Astrocyte of the hippocampus (primary cell): ENCODE data around the gene PLCB3.
"Not testable (repeated sequence)": the region's sequence is repeated elsewhere in the genome, so short reads cannot be mapped to it uniquely, and the experiment has no call there.

Experiments
- DNase-seq: peaks from one replicate; pipeline ENCODE4 v3.0.0; 2011; ENCODE audit warnings: low read depth, low spot score

PLCB3 gene

DNA sequence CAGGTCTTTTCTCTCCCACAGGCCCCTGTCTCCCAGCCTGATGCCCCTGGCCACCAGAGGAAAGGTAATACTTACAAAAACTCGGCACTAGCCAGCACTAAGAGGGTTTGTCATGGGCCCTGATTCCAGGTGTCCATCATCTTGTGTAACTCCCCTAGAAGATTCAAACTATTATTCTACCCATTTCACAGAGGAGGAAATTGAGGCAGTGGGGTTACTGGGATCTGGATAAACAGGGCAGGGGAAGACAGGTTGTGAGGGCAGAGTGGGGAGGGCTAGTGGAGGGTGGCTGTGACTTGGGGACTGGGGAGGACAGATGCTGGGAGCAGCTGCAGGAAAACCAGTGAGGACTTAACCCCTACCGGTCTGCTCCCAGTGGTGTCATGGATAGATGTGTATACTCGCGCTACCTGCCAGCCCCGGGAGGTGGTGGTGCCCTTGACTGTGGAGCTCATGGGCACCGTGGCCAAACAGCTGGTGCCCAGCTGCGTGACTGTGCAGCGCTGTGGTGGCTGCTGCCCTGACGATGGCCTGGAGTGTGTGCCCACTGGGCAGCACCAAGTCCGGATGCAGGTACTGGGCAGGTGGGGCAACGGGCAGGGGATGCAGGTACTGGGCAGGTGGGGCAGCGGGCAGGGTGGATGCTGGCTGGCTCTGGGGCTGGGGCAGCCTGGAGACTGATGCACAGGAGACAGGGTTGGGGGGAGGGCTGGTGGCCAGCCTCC lies 15.7 kb upstream of the PLCB3 start:
- no peak for DNase-seq

GRCh38 chr11:64237484-64237951 lies 13.8 kb upstream of the PLCB3 start:
- no peak for DNase-seq

DNA sequence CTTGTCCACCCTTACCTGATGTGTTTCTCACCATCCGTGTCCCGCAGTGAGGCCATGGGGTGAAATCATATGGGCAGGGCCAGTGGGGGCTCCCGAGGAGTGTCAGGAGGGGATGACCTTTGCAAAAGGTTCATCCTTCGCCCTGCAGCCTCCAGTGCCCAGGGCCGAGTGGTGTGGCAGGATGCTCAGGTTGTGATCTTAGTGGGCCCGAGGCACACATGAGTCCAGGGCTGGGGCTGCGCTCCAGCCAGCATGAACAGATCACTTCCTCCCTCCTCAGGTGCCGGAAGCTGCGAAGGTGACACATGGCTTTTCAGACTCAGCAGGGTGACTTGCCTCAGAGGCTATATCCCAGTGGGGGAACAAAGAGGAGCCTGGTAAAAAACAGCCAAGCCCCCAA lies 13.3 kb upstream of the PLCB3 start:
- DNase-seq: no peak

GRCh38 chr11:64238999-64239398 lies 12.3 kb upstream of the PLCB3 start:
- DNase-seq: no peak

GRCh38 chr11:64239662-64240434 lies 11.5 kb upstream of the PLCB3 start:
- DNase-seq: no peak

- DNase-seq: peak; percentile 99
These were observed 10.7 kb upstream of the PLCB3 start, which contains the start of gene FKBP2 for GRCh38 chr11:64240435-64241240. FKBP2 (plus strand) TSS chr11:64241095; CDS start chr11:64242388, 1,293 bp downstream.

DNA sequence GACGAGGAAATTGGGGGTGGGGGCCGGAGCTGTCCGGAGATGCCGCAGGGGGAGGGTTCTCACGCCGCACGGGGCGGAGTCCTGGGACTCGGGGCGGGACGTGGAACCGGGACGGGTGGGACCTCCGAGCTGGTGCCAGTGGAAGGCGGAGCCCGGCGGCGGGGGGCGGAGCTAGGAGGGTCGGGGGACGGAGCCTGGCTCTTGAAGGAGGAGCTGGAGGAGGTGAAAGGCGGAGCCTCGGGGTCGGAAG lies 10.2 kb upstream of the PLCB3 start:
- peak; percentile 100 for DNase-seq

DNA sequence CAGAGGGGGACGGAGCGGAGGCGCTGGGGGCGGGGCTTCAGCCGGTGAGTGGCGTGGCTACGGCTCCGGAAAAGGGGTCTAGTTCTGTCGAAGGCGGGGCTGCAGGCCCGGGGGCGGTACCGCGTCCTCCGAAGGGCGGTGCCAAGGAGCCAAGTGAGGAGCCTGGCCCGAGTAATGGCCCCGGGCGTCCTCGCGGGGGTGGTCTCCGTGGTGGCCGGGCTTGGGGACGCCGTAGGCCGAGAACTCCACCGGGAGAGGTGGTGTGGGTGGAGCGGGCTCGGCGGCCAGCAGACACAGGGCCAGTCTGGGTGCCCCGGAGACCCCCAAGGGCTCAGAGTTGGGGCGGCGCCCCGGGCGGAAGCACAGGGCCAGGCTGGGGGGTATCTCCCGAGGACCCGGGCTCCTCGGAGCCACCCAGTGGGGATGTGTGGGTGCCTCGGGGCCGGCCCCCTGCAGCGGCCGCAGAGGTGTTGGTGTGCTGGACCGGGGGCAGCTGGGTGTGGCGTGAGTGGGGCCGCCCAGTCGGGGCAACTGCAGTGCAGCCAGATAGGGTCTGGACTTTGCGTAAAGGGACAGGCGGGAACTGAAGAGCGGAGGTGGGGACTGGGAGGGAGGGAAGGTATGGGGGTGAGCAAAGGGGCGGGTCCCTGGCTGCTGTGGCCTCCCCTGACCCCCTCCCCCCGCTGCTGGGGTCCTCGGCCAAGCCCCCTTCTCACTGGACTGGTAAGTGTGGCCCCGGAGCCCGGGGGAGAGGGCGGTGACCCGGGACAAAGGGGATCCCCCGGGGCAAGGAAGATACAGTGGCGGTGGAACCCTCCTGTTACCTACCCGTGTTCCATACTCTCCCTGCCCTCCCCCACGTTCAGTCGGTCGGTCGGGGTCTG lies 9.6 kb upstream of the PLCB3 start:
- peak; percentile 61 for DNase-seq

DNA sequence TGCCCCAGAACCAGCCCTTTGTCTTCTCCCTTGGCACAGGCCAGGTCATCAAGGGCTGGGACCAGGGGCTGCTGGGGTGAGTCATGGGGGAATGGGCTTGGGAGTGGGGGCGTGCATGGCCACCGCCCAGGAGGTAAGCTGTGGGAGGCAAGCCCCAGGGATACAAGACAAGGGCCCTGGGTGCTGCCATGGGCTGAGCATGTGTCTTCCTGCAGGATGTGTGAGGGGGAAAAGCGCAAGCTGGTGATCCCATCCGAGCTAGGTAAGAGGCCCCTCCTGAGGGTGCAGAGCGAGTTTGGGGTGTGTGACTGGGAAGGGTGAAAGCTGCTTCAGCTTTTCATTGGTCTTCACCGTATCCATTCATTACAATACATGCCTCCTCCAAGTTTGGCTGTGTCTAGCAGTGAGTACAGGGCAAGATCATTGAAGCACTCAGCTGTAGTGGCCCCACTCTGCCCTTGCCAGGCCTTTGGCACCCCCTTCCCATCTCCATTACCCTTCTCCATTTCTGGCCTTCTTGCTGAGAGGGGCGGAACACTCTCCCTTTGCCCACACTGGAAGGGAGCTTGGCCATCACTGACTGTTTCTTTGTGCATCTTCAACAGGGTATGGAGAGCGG lies 8.0 kb upstream of the PLCB3 start:
- DNase-seq: no peak

DNA sequence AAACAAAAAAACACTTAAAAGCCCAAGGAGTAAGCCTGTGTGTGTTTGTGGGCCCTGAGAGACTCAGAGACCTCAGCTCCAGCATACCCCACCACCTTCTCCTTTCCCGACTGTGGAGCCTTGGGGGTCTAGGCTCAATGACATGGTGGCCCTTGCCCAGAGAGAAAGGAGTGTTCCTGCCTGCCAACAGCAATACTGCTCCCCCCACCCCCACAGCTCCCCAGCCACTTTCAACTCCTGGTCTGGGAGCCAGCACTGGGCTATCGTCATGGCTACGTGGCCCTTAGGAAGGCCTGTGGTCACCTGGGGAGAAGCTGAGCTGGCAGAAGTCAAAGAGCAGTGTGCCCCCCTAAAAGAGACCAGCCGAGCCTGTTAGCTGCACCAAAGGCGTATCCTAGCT lies 7.2 kb upstream of the PLCB3 start:
- no peak for DNase-seq

- DNase-seq: no peak
These were observed 6.4 kb upstream of the PLCB3 start for GRCh38 chr11:64244966-64245365.

GRCh38 chr11:64245401-64245796 lies 5.9 kb upstream of the PLCB3 start:
- peak; percentile 46 for DNase-seq

DNA sequence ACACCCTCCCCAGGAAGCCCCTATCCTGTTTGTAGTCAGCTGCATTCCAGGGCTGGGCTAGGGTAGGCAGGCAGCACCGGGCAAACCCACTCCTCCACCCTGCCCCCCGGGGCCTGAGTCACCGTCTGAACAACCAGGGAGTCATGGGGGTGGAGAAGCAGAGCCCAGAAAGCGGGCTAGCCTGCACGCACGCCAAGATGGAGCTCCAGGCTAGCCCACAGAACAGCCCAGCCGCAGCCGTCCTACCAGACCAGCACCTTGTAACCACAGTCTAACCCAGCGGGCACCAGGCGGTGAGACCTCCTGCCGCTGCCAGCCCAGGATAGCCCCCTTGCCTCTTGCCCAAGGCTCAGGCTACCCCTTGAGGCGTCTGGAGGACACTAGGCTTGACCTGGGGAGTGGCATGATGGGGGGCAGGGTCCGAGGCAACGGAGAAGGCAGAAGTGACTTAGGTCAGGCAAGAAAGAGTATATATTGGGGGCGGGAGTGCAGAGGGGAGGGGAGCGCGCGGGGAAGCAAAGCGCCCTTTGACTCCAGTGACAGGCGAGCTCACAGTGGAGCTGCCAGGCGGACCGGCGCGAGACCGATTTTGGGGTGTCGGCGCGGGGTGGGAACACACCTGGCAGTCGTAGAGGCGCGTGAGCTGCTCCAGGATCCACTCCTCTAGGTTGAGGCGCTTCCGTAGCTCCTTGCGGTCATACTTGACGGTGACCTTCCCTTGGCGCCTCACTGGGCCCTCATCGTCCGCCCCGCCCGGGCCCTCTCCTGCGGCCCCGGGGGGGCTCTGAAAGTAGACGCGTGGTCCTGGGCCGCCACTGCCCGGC lies 5.3 kb upstream of the PLCB3 start:
- peak; percentile 94 for DNase-seq

- not testable (repeated sequence) for DNase-seq
These were observed 4.8 kb upstream of the PLCB3 start for GRCh38 chr11:64246621-64246870.

- peak; percentile 96 for DNase-seq
These were observed 4.2 kb upstream of the PLCB3 start, which contains the start of gene PPP1R14B for GRCh38 chr11:64246871-64247728. PPP1R14B (minus strand) TSS chr11:64246943; CDS start chr11:64246673, 270 bp downstream.

DNA sequence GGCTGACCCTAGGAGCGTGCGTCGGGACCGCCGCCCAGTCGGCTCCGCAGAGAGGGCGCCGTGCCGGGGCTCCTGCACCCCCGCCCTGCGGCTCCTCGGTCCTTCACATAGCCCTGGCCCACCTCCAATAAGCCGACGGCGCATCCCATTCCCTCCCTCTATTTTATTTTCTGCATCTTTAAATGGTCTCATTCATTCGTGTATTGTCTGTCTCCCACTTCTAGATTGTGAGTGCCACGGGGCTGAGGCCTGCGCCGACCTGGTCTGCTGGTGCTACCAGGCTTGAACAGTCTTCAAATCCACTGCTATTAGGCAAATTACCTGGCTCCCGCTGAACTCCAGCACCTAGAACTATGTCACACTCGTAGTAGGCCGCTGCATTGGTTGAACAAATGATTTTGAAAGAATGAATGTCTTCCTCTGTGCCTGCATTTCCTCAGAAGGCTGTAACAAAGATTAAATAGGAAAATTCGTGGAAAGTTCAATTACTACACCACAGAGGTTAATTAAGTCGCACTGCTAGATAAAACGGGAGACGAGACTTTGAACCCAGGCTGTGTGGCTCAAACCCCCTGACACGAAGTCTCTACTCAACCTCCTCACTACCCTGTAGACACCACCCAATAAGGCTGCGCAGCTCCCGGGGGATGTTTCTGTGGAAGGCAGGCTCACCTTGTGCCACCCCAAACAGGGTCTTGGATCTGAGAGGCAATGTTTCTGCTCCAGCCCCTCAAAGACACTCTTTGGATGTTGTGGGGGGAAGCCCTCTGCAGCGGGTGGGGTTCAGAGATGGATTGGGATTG lies 3.4 kb upstream of the PLCB3 start:
- no peak for DNase-seq

DNA sequence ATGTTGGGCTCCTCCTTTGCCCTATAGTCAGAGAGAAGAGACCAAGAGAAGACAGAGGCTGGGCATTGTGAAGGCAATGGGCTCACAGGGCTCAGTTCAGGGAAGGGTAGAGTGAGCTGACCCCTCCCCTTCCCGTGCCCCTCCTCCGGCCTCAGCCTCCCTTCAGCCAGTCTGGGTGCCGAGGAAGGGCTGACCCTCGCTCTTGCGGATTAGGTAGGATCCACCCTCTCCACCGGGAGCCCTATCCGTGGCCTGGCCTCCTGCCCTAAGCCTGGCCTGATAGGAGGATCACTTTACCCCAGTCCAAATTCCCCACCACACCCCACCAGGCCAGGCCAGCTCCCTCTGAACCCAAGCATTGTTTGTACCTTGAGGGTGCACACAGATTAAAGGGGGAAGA lies 2.8 kb upstream of the PLCB3 start:
- no peak for DNase-seq

DNA sequence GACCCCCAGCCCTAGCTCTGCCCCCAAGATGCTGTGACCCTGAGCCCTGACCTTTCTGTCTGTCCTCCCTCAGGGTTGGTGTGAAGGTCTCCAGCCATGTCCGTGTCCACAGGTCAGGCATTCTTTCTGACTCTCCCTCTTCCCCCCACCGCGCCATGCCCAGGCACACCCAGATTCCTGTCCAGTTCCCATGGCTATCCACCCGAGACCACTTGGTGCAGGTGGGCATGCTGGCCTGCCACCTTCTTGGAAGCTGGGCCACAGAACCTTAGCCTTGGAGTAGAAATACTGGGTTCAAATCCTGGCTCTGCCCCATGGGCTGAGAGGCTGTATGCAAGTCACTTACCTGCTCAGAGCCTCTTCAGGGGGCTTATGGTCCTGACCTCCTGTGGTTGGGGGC lies 2.3 kb upstream of the PLCB3 start:
- no peak for DNase-seq
